RWPE2 (cell line): Measurements from ENCODE around the gene MITF.

Experiments
- ATAC-seq: fragments of 200-7000 bp; cut with Tn5 transposase; 3 replicates; pipeline ENCODE4 v1.9.1; 2021; ENCODE audit warnings: low read depth
- DNase-seq: peaks from one replicate; pipeline ENCODE4 v3.0.0-alpha.2; 2020; ENCODE audit warnings: low spot score
- H3K27ac ChIP-seq: fragments of 450-650 bp; 2 replicates; pipeline ENCODE4 v1.5.1; 2017; ENCODE audit warnings: mild to moderate bottlenecking; ENCODE audit not compliant: poor library complexity, severe bottlenecking
- H3K27me3 ChIP-seq: fragments of 250-450 bp; sonication (Bioruptor Pico); 2 replicates; pipeline ENCODE4 v1.5.1; 2021; ENCODE audit warnings: mild to moderate bottlenecking, moderate library complexity; ENCODE audit not compliant: insufficient read depth, poor library complexity, severe bottlenecking
- H3K36me3 ChIP-seq: fragments of 250-450 bp; sonication (Bioruptor Pico); 2 replicates; pipeline ENCODE4 v1.5.1; 2020; ENCODE audit warnings: low read depth, mild to moderate bottlenecking, moderate library complexity
- H3K4me1 ChIP-seq: fragments of 250-450 bp; sonication (Bioruptor Pico); 2 replicates; pipeline ENCODE4 v1.5.1; 2021; ENCODE audit warnings: mild to moderate bottlenecking, moderate library complexity; ENCODE audit not compliant: insufficient read depth, poor library complexity, severe bottlenecking
- H3K4me3 ChIP-seq: fragments of 250-450 bp; sonication (Bioruptor Pico); 2 replicates; pipeline ENCODE4 v1.5.1; 2021; ENCODE audit warnings: mild to moderate bottlenecking, moderate library complexity; ENCODE audit not compliant: severe bottlenecking
- H3K9me3 ChIP-seq: fragments of 250-450 bp; sonication (Bioruptor Pico); 2 replicates; pipeline ENCODE4 v1.5.1; 2021; ENCODE audit warnings: mild to moderate bottlenecking, moderate library complexity; ENCODE audit not compliant: severe bottlenecking
- TF ChIP-seq, protein P1 (sequence below): fragments of 450-650 bp; IDR thresholded peaks from one replicate; pipeline ENCODE4 v1.5.1; 2017; ENCODE audit warnings: mild to moderate bottlenecking, moderate library complexity; ENCODE audit not compliant: poor library complexity, severe bottlenecking

MITF gene

DNA sequence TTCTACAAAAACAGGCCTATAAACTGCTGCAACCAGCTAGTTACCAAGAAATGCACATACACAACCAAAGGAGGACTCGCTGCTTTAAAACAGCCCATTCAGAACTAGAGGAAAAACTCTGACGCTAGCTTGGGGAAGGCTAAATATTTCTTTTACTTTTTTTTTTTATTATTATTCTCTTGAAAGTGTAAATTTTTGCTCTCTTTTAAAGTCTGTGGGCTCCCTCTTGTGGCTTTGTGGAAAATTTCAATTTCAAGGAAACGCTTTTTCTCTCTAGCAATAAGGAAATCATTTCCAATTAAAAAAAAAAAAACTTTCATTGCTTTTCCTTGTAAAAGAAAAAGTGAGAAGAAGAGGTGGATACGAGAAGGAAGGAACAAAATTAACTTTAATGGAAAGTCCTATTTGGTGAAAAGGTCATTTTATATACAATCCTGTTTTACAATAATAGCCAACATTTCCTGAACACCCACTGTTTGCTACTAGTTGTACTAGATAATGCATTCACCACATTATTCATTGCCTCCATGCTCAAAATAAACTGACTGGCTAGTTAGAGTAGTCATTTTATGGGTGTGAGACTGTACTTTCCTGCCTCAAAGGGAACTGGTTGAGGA lies 209.1 kb downstream of the MITF start:
- H3K27me3 ChIP-seq = no peaks in the 10 kb centered on the region
- TF ChIP-seq, protein P1, sequence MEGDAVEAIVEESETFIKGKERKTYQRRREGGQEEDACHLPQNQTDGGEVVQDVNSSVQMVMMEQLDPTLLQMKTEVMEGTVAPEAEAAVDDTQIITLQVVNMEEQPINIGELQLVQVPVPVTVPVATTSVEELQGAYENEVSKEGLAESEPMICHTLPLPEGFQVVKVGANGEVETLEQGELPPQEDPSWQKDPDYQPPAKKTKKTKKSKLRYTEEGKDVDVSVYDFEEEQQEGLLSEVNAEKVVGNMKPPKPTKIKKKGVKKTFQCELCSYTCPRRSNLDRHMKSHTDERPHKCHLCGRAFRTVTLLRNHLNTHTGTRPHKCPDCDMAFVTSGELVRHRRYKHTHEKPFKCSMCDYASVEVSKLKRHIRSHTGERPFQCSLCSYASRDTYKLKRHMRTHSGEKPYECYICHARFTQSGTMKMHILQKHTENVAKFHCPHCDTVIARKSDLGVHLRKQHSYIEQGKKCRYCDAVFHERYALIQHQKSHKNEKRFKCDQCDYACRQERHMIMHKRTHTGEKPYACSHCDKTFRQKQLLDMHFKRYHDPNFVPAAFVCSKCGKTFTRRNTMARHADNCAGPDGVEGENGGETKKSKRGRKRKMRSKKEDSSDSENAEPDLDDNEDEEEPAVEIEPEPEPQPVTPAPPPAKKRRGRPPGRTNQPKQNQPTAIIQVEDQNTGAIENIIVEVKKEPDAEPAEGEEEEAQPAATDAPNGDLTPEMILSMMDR = peak; percentile 89
- DNase-seq (no peak), ATAC-seq (no peak)
- no peaks in the 10 kb centered on the region for H3K9me3 ChIP-seq
- H3K36me3 ChIP-seq = no peaks in the 10 kb centered on the region
- H3K4me1 ChIP-seq = no peaks in the 10 kb centered on the region
- H3K4me3 ChIP-seq = no peak overlapping the region
- H3K27ac ChIP-seq = no peak overlapping the region

DNA sequence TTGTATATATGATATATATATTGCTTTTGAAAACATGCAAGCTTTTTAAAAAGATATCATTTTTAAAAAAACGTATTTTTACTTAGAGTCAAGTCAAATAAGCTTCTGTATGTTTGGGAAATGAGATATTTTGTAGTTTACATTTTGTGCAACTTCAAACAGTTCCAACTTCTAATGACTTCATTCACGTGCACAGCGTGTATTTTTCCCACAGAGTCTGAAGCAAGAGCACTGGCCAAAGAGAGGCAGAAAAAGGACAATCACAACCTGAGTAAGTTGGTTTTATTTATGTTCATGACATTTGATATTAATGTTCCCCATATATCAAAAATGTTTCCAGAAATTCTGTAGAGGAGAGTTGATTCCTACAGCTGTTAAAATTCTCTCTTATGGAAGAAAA lies 212.4 kb downstream of the MITF start:
- no peak overlapping the region for H3K27ac ChIP-seq
- ATAC-seq (no peak), DNase-seq (no peak)
- no peaks in the 10 kb centered on the region for H3K9me3 ChIP-seq
- TF ChIP-seq, protein P1 = no peak
- H3K4me3 ChIP-seq = no peak overlapping the region
- H3K27me3 ChIP-seq = no peaks in the 10 kb centered on the region
- H3K4me1 ChIP-seq = no peaks in the 10 kb centered on the region
- H3K36me3 ChIP-seq = no peaks in the 10 kb centered on the region

DNA sequence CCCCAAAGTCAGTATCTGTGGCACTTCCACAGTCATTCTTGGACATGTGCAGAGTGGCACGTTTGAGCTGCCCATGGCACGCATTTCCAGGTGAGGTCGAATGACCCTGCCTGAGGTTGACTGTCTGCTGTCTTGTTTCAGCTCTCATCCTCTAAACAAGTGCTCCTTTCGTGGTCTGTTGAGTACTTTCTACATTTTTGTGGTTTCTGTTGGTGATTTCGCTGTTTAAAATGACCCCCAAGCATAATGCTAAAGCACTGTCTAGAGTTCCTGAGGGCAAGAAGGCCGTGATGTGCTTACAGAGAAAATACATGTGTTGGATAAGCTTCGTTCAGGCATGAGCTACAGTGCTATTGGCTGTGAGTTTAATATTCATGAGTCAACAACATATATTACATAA lies 220.3 kb downstream of the MITF start:
- TF ChIP-seq, protein P1 = no peak
- Histone ChIP-seq H3K36me3 (no peaks in the 10 kb centered on the region), H3K27ac (no peak overlapping the region), H3K27me3 (no peaks in the 10 kb centered on the region), H3K9me3 (no peaks in the 10 kb centered on the region), H3K4me3 (no peak overlapping the region), H3K4me1 (no peaks in the 10 kb centered on the region)
- no peak for DNase-seq
- ATAC-seq = no peak

DNA sequence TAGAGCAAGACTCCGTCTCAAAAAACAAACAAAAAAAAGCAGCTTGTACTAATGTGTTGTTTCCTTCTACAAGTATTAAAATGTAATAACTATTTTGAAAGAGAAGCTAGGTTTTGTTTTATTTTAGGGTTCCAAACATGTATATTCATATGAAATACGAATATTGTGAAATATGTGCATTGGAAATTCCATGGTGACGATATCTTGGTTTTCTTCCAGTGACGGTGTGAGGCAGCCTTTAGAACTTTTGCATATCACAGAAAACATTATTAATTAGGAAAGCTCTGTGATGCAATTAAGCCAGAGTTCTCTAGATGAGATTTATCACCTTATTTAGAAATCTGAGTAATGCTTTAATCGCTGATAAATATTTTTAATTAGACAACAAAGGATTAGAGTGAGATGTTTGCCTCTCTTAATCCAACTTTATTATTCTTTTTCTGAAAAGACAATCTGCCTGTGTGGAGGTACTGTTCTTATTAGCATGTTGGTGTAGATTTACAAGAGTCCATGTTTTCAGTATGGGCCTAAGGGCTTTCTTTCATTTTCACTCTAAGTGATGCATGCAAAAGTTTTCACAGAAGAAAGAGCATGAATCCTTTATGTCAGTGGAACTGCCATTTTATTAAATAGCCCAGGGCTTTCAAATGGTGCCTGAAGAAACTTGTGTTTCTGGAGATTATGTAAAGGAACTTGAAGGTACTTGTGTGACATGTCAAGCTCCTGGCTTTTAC lies 222.6 kb downstream of the MITF start:
- no peak overlapping the region for H3K27ac ChIP-seq
- DNase-seq (no peak), ATAC-seq (no peak)
- no peaks in the 10 kb centered on the region for H3K4me1 ChIP-seq
- H3K27me3 ChIP-seq = no peaks in the 10 kb centered on the region
- H3K36me3 ChIP-seq = no peaks in the 10 kb centered on the region
- H3K9me3 ChIP-seq = no peaks in the 10 kb centered on the region
- TF ChIP-seq, protein P1 = no peak
- no peak overlapping the region for H3K4me3 ChIP-seq

DNA sequence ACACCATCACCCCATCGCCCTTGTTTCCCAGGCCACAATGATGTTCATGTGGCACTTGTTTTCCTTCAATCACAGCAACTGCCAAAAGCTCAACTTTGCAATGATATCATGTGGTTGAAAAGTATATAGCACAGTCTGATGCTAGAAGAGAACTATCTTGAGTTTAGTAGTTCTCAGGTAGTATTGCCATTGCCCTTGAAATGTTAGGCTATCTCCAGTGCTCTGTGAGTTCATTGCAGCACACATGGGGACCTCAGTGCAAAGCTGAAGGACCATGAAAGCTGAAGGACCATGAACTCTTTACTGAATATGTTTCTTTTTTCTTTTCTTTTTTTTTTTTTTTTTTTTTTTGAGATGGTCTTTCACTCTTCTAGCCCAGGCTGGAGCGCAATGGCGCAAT lies 224.4 kb downstream of the MITF start:
- Histone ChIP-seq H3K4me1 (no peaks in the 10 kb centered on the region), H3K27ac (no peak overlapping the region), H3K9me3 (no peaks in the 10 kb centered on the region), H3K4me3 (no peak overlapping the region), H3K27me3 (no peaks in the 10 kb centered on the region), H3K36me3 (no peaks in the 10 kb centered on the region)
- TF ChIP-seq, protein P1 = no peak
- DNase-seq = no peak
- no peak for ATAC-seq
